GM18909 (cell line): ENCODE data around the gene FGGY.
"Not testable (repeated sequence)": the region's sequence is repeated elsewhere in the genome, so short reads cannot be mapped to it uniquely, and the experiment has no call there.

Experiments
- ATAC-seq: cut with Tn5 transposase; IDR thresholded peaks from one replicate; pipeline ENCODE4 v1.9.1; 2021; ENCODE audit warnings: mild to moderate bottlenecking; ENCODE audit not compliant: unreplicated experiment, poor library complexity

Gene FGGY

DNA sequence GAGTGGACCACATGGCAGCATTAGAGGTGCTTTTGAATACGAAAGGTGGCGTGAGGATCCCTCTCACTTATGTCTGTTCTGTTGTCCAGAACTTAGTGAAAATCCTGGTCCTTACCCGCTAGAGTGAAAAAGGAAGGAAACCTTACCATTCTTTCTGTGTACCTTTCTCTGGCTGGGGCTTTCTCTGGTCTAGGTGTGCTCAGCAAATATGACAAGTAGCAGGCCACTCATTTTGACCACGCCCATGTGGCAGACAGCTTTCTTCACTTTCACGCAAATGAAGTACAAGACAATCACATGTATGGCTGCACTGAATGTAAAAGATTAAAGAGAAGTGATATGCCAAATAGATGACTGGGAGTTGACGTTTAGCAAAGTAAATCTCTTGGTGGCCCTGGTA lies 131.9 kb downstream of the FGGY start:
- no peak for ATAC-seq

DNA sequence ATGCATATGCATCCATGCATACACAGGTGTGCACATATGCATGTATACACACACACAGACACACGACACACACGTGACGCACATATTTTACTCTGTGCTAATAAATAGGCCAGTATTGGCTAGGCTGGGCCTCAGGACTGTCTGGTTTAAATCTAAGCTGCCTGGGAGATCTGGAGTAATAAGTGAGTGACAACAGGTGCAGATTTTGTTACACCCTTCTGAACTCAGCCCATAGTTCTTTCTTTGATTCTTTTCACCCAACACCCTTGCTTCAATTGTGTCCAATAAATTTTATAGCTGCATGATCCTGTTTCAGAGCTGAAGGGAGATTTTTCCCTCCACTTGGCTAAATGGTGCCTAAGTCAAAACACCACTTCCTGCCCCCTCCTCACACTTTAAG lies 132.8 kb downstream of the FGGY start:
- ATAC-seq = no peak

DNA sequence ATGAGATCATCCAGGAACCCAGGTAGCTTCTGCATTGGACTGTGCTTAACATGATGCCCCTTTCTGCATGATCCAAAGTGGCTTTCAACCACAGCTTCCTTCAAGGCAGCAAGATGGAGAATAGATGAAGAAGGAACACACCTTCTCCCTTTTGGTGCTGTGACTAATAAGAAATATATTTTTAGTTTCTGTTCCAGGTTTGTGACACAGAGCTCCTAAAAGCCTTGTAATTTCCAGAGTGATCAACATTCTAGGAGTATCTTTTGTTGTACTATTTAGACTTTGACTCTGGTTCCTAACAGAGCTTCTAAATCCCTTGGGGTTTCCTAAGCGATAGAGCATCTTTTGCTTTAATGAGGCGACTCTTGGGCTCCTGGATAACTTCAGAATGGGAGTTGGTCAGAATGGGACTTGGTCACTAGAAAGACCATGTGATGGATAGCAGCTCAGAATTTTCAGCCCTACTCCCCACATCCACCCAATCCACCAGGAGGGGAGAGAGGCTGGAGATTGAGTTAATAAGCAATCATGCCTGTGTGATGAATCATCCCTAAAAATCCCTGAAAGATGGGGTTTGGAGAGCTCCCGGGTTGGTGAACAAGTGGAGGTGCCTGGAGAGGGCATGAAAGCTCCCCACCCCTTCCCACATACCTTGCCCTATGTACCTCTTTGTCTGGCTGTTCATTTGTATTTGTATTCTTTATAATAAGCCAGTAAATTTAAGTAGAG lies 134.8 kb downstream of the FGGY start:
- no peak for ATAC-seq

- peak; percentile 96 for ATAC-seq
Measured at GRCh38 chr1:59432531-59433439, 135.9 kb downstream of the FGGY start.

DNA sequence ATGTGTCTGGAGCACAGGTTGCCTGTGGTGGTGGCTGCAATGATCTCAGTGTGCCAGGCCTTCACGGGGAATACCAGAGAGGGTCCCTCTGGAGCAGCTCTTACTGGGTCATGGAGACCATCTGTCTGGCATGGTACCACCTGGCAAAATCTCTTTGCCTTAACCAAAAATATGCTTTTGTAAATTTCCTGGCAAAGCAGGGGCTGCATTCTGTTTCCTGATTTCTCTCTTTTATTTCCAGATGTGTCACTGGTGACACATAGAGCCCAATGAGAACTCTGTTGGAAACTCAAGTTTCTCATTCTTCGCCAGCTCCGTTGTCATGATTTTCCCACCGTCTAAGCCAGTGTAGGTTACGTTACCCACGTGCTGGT lies 136.5 kb downstream of the FGGY start:
- no peak for ATAC-seq

GRCh38 chr1:59434336-59434735 lies 137.4 kb downstream of the FGGY start:
- no peak for ATAC-seq

DNA sequence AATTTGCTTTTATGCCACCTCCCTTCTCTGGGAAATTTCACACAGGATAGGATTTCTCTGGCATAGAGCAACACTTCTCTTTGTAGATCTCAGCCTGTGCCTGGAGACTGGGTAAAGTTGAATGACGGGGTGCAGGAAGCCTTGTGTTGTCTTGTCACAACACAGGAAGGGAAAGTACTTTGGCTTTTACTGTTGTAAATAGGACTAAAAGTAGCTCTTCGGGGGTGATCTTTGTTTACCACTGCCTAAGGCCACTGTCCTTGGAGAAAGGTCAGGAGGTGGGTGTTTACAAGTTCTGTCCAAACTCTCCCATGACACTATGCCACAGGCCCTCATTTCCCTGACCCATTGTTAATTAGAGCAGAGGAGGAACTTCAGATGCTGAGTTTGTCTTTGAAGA lies 139.7 kb downstream of the FGGY start:
- no peak for ATAC-seq

- no peak for ATAC-seq
Measured at GRCh38 chr1:59438058-59438560, 141.2 kb downstream of the FGGY start.

- no peak for ATAC-seq
Measured at GRCh38 chr1:59442492-59442891, 145.6 kb downstream of the FGGY start.

DNA sequence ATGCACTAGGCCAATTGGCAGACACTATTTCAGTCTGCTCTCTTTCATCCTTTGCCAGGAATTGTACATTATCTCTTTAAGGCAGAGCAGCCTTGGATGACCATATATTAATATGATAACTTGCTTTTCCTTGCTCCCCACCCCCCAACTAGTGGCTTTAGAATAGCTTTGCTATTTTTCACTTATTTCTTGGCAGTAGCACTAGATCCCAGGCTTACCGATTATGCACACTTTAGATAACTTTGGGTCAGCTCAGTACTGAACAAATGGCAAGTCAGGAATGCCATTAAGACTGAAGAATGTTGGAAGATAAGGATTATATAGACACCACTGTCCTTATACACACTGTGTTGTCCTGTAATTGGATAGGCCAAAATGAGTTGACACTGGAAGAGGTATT lies 146.4 kb downstream of the FGGY start:
- ATAC-seq = no peak

GRCh38 chr1:59444520-59444919 lies 147.6 kb downstream of the FGGY start:
- no peak for ATAC-seq

DNA sequence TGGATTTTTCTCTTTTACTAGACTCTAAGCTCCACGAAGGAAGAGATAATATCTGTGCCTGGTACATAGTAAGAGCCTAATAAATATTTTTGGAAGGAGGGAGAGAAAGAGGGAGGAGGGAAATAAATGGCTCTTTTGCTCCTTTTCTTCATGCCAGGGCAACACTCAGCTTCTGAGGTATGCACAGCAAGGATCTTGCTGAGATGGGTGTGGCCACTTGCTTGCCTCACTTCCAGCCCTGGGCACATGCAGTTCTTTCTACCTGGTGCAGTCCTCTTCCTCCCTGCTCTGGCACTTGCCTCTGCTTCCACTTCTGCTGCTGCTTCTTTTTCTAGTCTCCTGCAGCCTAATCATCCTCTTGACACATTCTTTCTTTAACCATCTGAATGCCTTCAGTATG lies 148.1 kb downstream of the FGGY start:
- no peak for ATAC-seq

GRCh38 chr1:59446257-59446901 lies 149.5 kb downstream of the FGGY start:
- ATAC-seq = no peak

- no peak for ATAC-seq
Measured at GRCh38 chr1:59452026-59452425, 155.1 kb downstream of the FGGY start.

GRCh38 chr1:59452559-59452958 lies 155.7 kb downstream of the FGGY start:
- no peak for ATAC-seq

DNA sequence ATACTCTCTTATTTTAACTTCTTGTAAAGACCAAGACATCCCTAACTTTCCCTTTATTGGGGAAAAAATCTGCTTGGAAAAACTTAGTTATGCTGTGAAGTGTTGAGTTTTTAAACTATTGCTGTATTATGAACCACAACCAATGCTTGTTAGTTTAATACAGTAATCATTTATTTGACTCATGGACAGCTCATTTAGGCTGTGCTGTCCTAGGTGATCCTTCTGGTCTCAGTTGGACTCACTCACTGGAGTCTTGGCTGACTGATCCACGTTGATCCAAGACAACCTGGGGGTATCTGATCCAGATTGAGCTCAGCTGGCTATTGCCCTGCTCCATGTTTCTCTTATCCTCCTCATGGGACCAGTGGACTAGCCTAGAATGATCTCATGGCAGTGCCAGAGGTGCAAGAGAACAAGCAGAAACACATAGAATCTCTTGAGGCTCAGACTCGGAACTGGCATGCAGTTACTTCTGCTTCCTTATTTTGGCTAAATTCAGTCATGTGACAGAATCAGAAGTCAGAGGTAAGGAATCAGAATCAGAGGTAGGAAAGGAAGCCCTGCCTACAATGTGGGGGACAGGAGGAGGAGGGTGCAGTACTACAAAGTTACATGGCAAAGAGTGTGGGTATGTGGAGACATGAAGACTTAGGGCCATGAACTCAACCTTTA lies 156.5 kb downstream of the FGGY start:
- no peak for ATAC-seq

- no peak for ATAC-seq
Measured at GRCh38 chr1:59455206-59455605, 158.3 kb downstream of the FGGY start.

GRCh38 chr1:59457786-59458185 lies 160.9 kb downstream of the FGGY start:
- ATAC-seq = no peak

GRCh38 chr1:59458884-59459283 lies 162.0 kb downstream of the FGGY start:
- no peak for ATAC-seq

DNA sequence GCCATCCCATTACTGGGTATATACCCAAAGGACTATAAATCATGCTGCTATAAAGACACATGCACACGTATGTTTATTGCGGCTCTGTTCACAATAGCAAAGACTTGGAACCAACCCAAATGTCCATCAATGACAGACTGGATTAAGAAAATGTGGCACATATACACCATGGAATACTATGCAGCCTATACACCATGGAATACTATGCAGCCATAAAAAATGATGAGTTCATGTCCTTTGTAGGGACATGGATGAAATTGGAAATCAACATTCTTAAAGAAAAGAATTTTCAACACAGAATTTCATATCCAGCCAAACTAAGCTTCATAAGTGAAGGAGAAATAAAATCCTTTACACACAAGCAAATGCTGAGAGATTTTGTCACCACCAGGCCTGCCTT lies 166.0 kb downstream of the FGGY start:
- not testable (repeated sequence) for ATAC-seq
